HEK293 (cell line): ENCODE results near the gene LUC7L2.

ENCODE experiments used
- BCL6B ChIP-seq: fragments of 450-650 bp; formaldehyde crosslinking; IDR thresholded peaks from 2 replicates; pipeline ENCODE4 v1.5.1; 2017; ENCODE audit warnings: missing biosample characterization, missing genetic modification characterization
- EGR2 ChIP-seq: fragments of 450-650 bp; formaldehyde crosslinking; IDR thresholded peaks from 2 replicates; pipeline ENCODE4 v1.5.1; 2016; ENCODE audit warnings: low read depth, missing biosample characterization, missing genetic modification characterization
- GLI4 ChIP-seq: fragments of 450-650 bp; formaldehyde crosslinking; IDR thresholded peaks from 2 replicates; pipeline ENCODE4 v1.5.1; 2016; ENCODE audit warnings: missing biosample characterization, missing genetic modification characterization
- HOXA7 ChIP-seq: sonication (generic); formaldehyde crosslinking; IDR thresholded peaks from 2 replicates; pipeline ENCODE4 v1.8.1; 2022; ENCODE audit warnings: missing genetic modification reagents, borderline replicate concordance
- OVOL3 ChIP-seq: fragments of 450-650 bp; formaldehyde crosslinking; IDR thresholded peaks from 2 replicates; pipeline ENCODE4 v1.5.1; 2016; ENCODE audit warnings: missing biosample characterization, missing genetic modification characterization
- PBX3 ChIP-seq: sonication (generic); formaldehyde crosslinking; IDR thresholded peaks from 2 replicates; pipeline ENCODE4 v1.8.1; 2022; ENCODE audit warnings: mild to moderate bottlenecking, moderate library complexity, missing genetic modification reagents
- PRDM10 ChIP-seq: fragments of 450-650 bp; formaldehyde crosslinking; IDR thresholded peaks from 2 replicates; pipeline ENCODE4 v1.5.1; 2016; ENCODE audit warnings: missing biosample characterization, missing genetic modification characterization
- RBAK ChIP-seq: fragments of 450-650 bp; formaldehyde crosslinking; IDR thresholded peaks from 2 replicates; pipeline ENCODE4 v1.5.1; 2016; ENCODE audit warnings: missing biosample characterization, missing genetic modification characterization
- ZBTB1 ChIP-seq: fragments of 450-650 bp; formaldehyde crosslinking; IDR thresholded peaks from 2 replicates; pipeline ENCODE4 v1.5.1; 2016; ENCODE audit warnings: missing biosample characterization, missing genetic modification characterization
- ZBTB49 ChIP-seq: fragments of 450-650 bp; formaldehyde crosslinking; IDR thresholded peaks from 2 replicates; pipeline ENCODE4 v1.5.1; 2016; ENCODE audit warnings: missing biosample characterization, missing genetic modification characterization, low read depth
- ZNF133 ChIP-seq: fragments of 450-650 bp; formaldehyde crosslinking; IDR thresholded peaks from 2 replicates; pipeline ENCODE4 v1.5.1; 2016; ENCODE audit warnings: missing biosample characterization, missing genetic modification characterization
- ZNF138 ChIP-seq: fragments of 450-650 bp; formaldehyde crosslinking; IDR thresholded peaks from 2 replicates; pipeline ENCODE4 v1.5.1; 2016; ENCODE audit warnings: missing biosample characterization, missing genetic modification characterization, borderline replicate concordance
- ZNF140 ChIP-seq: fragments of 450-650 bp; formaldehyde crosslinking; IDR thresholded peaks from 2 replicates; pipeline ENCODE4 v1.5.1; 2016; ENCODE audit warnings: missing biosample characterization, missing genetic modification characterization
- ZNF16 ChIP-seq: fragments of 450-650 bp; formaldehyde crosslinking; IDR thresholded peaks from 2 replicates; pipeline ENCODE4 v1.5.1; 2016; ENCODE audit warnings: low read depth, missing biosample characterization, missing genetic modification characterization
- ZNF169 ChIP-seq: fragments of 450-650 bp; formaldehyde crosslinking; IDR thresholded peaks from 2 replicates; pipeline ENCODE4 v1.5.1; 2016; ENCODE audit warnings: missing biosample characterization, missing genetic modification characterization
- ZNF174 ChIP-seq: fragments of 450-650 bp; formaldehyde crosslinking; IDR thresholded peaks from 2 replicates; pipeline ENCODE4 v1.5.0; 2017; ENCODE audit warnings: missing biosample characterization, mild to moderate bottlenecking, missing genetic modification characterization
- ZNF24 ChIP-seq: fragments of 450-650 bp; formaldehyde crosslinking; IDR thresholded peaks from 2 replicates; pipeline ENCODE4 v1.5.1; 2016; ENCODE audit warnings: missing biosample characterization, missing genetic modification characterization
- ZNF362 ChIP-seq: fragments of 450-650 bp; formaldehyde crosslinking; IDR thresholded peaks from 2 replicates; pipeline ENCODE4 v1.5.1; 2016; ENCODE audit warnings: missing biosample characterization, missing genetic modification characterization
- ZNF366 ChIP-seq: fragments of 450-650 bp; formaldehyde crosslinking; conservative IDR thresholded peaks from 2 replicates; pipeline ENCODE4 v1.5.1; 2016; ENCODE audit warnings: missing biosample characterization, missing genetic modification characterization
- ZNF398 ChIP-seq: fragments of 450-650 bp; formaldehyde crosslinking; IDR thresholded peaks from 2 replicates; pipeline ENCODE4 v1.5.1; 2017; ENCODE audit warnings: missing biosample characterization, missing genetic modification characterization
- ZNF530 ChIP-seq: fragments of 450-650 bp; formaldehyde crosslinking; IDR thresholded peaks from 2 replicates; pipeline ENCODE4 v1.5.1; 2016; ENCODE audit warnings: low read depth, missing biosample characterization, missing genetic modification characterization
- ZNF585B ChIP-seq: fragments of 450-650 bp; formaldehyde crosslinking; IDR thresholded peaks from 2 replicates; pipeline ENCODE4 v1.5.1; 2016; ENCODE audit warnings: missing biosample characterization, missing genetic modification characterization
- ZNF621 ChIP-seq: fragments of 450-650 bp; formaldehyde crosslinking; IDR thresholded peaks from 2 replicates; pipeline ENCODE4 v1.5.1; 2017; ENCODE audit warnings: missing biosample characterization, missing genetic modification characterization
- ZNF624 ChIP-seq: fragments of 450-650 bp; formaldehyde crosslinking; IDR thresholded peaks from 2 replicates; pipeline ENCODE4 v1.5.1; 2017; ENCODE audit warnings: missing biosample characterization, missing genetic modification characterization
- ZNF658 ChIP-seq: fragments of 450-650 bp; formaldehyde crosslinking; IDR thresholded peaks from 2 replicates; pipeline ENCODE4; 2016; ENCODE audit warnings: missing biosample characterization, missing genetic modification characterization

Gene LUC7L2

GRCh38 chr7:139340037-139340807 is 19.5 kb upstream of the LUC7L2 start (continued):
- TF ChIP-seq PRDM10 (tag by site-specific recombination), result no peak
- no peak for TF ChIP-seq ZNF530
- no peak for TF ChIP-seq ZNF621 (tag by site-specific recombination)
- 0 out of 2 replicates have a peak, but pooled peaks have one; percentile 52 for TF ChIP-seq RBAK (tag by site-specific recombination)
- TF ChIP-seq BCL6B (tag by site-specific recombination), result no peak
- TF ChIP-seq ZNF624, result no peak
- TF ChIP-seq ZNF398 (tag by site-specific recombination), result no peak
- TF ChIP-seq ZNF169 (tag by site-specific recombination), result no peak
- peak; percentile 82; the same call in 1 of the 2 replicates for TF ChIP-seq ZBTB49 (tag by site-specific recombination)
- TF ChIP-seq ZNF133, result no peak
- TF ChIP-seq ZNF585B (tag by site-specific recombination), result no peak
- TF ChIP-seq ZNF16 (tag by site-specific recombination), result no peak
- TF ChIP-seq EGR2, result peak; percentile 34
- TF ChIP-seq OVOL3, result no peak
- no peak for TF ChIP-seq ZNF658
- TF ChIP-seq ZNF140, result no peak
- peak; percentile 73; the same call in 1 of the 2 replicates for TF ChIP-seq GLI4 (tag by site-specific recombination)
- TF ChIP-seq ZBTB1 (tag by site-specific recombination), result 0 out of 2 replicates have a peak, but pooled peaks have one; percentile 45
- peak; percentile 71 for TF ChIP-seq PBX3 (CRISPR knock-in tag)
- TF ChIP-seq ZNF174 (tag by site-specific recombination), result no peak
- TF ChIP-seq ZNF366 (tag by site-specific recombination), result peak; percentile 32; the same call in 1 of the 2 replicates
- no peak for TF ChIP-seq ZNF138 (tag by site-specific recombination)
- TF ChIP-seq ZNF24 (tag by site-specific recombination), result peak; percentile 88
- no peak for TF ChIP-seq HOXA7 (CRISPR knock-in tag)
- no peak; the same call in 1 of the 2 replicates for TF ChIP-seq ZNF362 (tag by site-specific recombination)
